Activated T-cell treated with anti-CD3 and anti-CD28 coated beads for 24 hours (primary cell): ENCODE measurements around the gene C1QL1.

Source experiments
- DNase-seq: peaks from one replicate; pipeline ENCODE4 v3.0.0-alpha.2; 2020; ENCODE audit warnings: low read depth

Gene C1QL1

GRCh38 chr17:44989552-44990138 is 21.5 kb upstream of the C1QL1 start:
- no peak for DNase-seq

- DNase-seq = no peak
Measured at GRCh38 chr17:44988044-44988942, 20.2 kb upstream of the C1QL1 start.

- no peak for DNase-seq
Measured at GRCh38 chr17:44983563-44983962, 15.5 kb upstream of the C1QL1 start.

- no peak for DNase-seq
Measured at GRCh38 chr17:44982113-44982702, 14.1 kb upstream of the C1QL1 start.

- no peak for DNase-seq
Measured at GRCh38 chr17:44981221-44981968, 13.3 kb upstream of the C1QL1 start.

- DNase-seq = no peak
Measured at GRCh38 chr17:44979426-44979995, 11.4 kb upstream of the C1QL1 start.

- DNase-seq = no peak
Measured at GRCh38 chr17:44978807-44979206, 10.7 kb upstream of the C1QL1 start.

- DNase-seq = no peak
Measured at GRCh38 chr17:44977814-44978550, 9.9 kb upstream of the C1QL1 start.

- DNase-seq = no peak
Measured at GRCh38 chr17:44977065-44977464, 9.0 kb upstream of the C1QL1 start.

GRCh38 chr17:44976206-44976605 is 8.1 kb upstream of the C1QL1 start:
- no peak for DNase-seq

GRCh38 chr17:44972953-44973352 is 4.8 kb upstream of the C1QL1 start:
- no peak for DNase-seq

GRCh38 chr17:44971776-44972483 is 3.8 kb upstream of the C1QL1 start:
- DNase-seq = peak; percentile 58

- DNase-seq = no peak
Measured at GRCh38 chr17:44970136-44970741, 2.1 kb upstream of the C1QL1 start.

GRCh38 chr17:44969144-44969780 is 1.2 kb upstream of the C1QL1 start:
- no peak for DNase-seq

- no peak for DNase-seq
Measured at GRCh38 chr17:44967907-44968224, 237 bp downstream of the C1QL1 start.

- DNase-seq = no peak
Measured at GRCh38 chr17:44967026-44967906, 837 bp downstream of the C1QL1 start.

- DNase-seq = no peak
Measured at GRCh38 chr17:44966348-44967025, 1.6 kb downstream of the C1QL1 start.

GRCh38 chr17:44965481-44966234 is 2.4 kb downstream of the C1QL1 start:
- DNase-seq = no peak
